GM23248 (cell line): ENCODE results near the gene EGLN2. TPM values are rescaled to one million over a fixed set of nuclear protein-coding genes. Genes with fewer than 3 reads are reported as not detected.

Experiments
- DNase-seq: peaks from one replicate; pipeline ENCODE4 v3.0.0-alpha.2; 2015
- H2AFZ ChIP-seq: fragments of 200-600 bp; sonication (generic); 2 replicates; pipeline ENCODE4 v1.6.1; 2016; ENCODE audit warnings: antibody characterized with exemption
- H3F3A ChIP-seq: fragments of 200-600 bp; sonication (generic); 2 replicates; pipeline ENCODE4 v1.6.1; 2016; ENCODE audit warnings: mild to moderate bottlenecking, antibody characterized with exemption, mixed run types; ENCODE audit not compliant: insufficient read depth
- H3K27ac ChIP-seq: fragments of 200-600 bp; sonication (generic); 2 replicates; pipeline ENCODE4 v1.5.1; 2016; ENCODE audit warnings: mild to moderate bottlenecking
- H3K27me3 ChIP-seq: fragments of 200-600 bp; sonication (generic); replicated peaks from 2 replicates; pipeline ENCODE4 v1.6.1; 2016; ENCODE audit warnings: mild to moderate bottlenecking; ENCODE audit not compliant: insufficient read depth
- H3K36me3 ChIP-seq: fragments of 200-600 bp; sonication (generic); 2 replicates; pipeline ENCODE4 v1.6.1; 2016; ENCODE audit warnings: low read depth, mild to moderate bottlenecking
- H3K4me1 ChIP-seq: fragments of 200-600 bp; sonication (generic); 2 replicates; pipeline ENCODE4 v1.6.1; 2016; ENCODE audit warnings: mild to moderate bottlenecking; ENCODE audit not compliant: insufficient read depth
- H3K4me2 ChIP-seq: fragments of 200-600 bp; sonication (generic); one replicate; pipeline ENCODE4 v1.6.1; 2016; ENCODE audit warnings: mild to moderate bottlenecking; ENCODE audit not compliant: unreplicated experiment
- H3K4me3 ChIP-seq: fragments of 200-600 bp; sonication (generic); 2 replicates; pipeline ENCODE4 v1.5.1; 2016; ENCODE audit warnings: mild to moderate bottlenecking
- H3K79me2 ChIP-seq: fragments of 200-600 bp; sonication (generic); 2 replicates; pipeline ENCODE4 v1.6.1; 2016; ENCODE audit warnings: mild to moderate bottlenecking; ENCODE audit not compliant: insufficient read depth
- H3K9ac ChIP-seq: fragments of 200-600 bp; sonication (generic); 2 replicates; pipeline ENCODE4 v1.6.1; 2016; ENCODE audit warnings: mild to moderate bottlenecking
- H3K9me2 ChIP-seq: fragments of 200-600 bp; sonication (generic); 2 replicates; pipeline ENCODE4 v1.6.1; 2016; ENCODE audit warnings: mixed run types, mild to moderate bottlenecking, moderate library complexity; ENCODE audit not compliant: insufficient read depth
- H3K9me3 ChIP-seq: fragments of 200-600 bp; sonication (generic); one replicate; pipeline ENCODE4 v1.6.1; 2017; ENCODE audit warnings: low read depth
- H4K20me1 ChIP-seq: fragments of 200-600 bp; sonication (generic); 2 replicates; pipeline ENCODE4 v1.6.0; 2016; ENCODE audit not compliant: insufficient read depth
- EZH2 ChIP-seq: fragments of 200-600 bp; sonication (generic); IDR thresholded peaks from 2 replicates; pipeline ENCODE4 v1.6.1; 2018; ENCODE audit warnings: antibody characterized with exemption, mild to moderate bottlenecking; ENCODE audit not compliant: insufficient read depth, poor library complexity, severe bottlenecking
- EZH2phosphoT487 ChIP-seq: fragments of 200-600 bp; sonication (generic); IDR thresholded peaks from 2 replicates; pipeline ENCODE4 v1.6.1; 2018; ENCODE audit warnings: antibody characterized with exemption, moderate library complexity, mild to moderate bottlenecking, low read depth; ENCODE audit not compliant: insufficient read depth
- WGBS, 2 experiments: methylation state at CpG; one replicate each; pipeline ENCODE4 v1.1.6; 2015 to 2017; ENCODE audit warnings: low lambda C conversion rate in 2 of 2, low coverage in 1 of 2; ENCODE audit errors: missing lambda C conversion rate in 2 of 2; 5-methylcytosine and 5-hydroxymethylcytosine counted together
- in situ Hi-C: fragments of 300-500 bp; cut with MboI; formaldehyde crosslinking; loops from 2 replicates; pipeline ENCODE4 v1.15.0; 2020
- polyA plus RNA-seq: library from polyadenylated mRNA; unstranded; fragments of >200 nt; fragmentation: Nextera tagmentation; extraction: Ambion mirVana; gene quantifications from 2 replicates; pipeline ENCODE4 v1.2.1, GENCODE V29; 2016
- total RNA-seq: library from RNA; depleted of rRNA; stranded (reverse); fragments of >200 nt; shearing (Covaris generic); gene quantifications from 2 replicates; pipeline ENCODE4 v1.2.3, GENCODE V29; 2014; rRNA removed

The EGLN2 gene
- 80.6 and 83.3 TPM in 2 replicates for total RNA-seq
- polyA plus RNA-seq = 52.5 and 61.2 TPM in 2 replicates

- Histone ChIP-seq H3K9ac (peak within 1 kb of the TSS; percentile 90), H3K36me3 (no peaks in the 10 kb centered on the region), H3K27ac (peak within 1 kb of the TSS; percentile 88), H3K9me2 (no peaks in the 10 kb centered on the region), H3K79me2 (peaks cover 49% of the 10 kb centered on the region), H3K9me3 (no peaks in the 10 kb centered on the region), H4K20me1 (no peaks in the 10 kb centered on the region), H3K4me1 (peaks cover 27% of the 10 kb centered on the region), H3F3A (peaks cover 20% of the 10 kb centered on the region), H3K27me3 (no peaks in the 10 kb centered on the region), H3K4me3 (peak within 1 kb of the TSS; percentile 92), H2AFZ (peak within 1 kb of the TSS; percentile 86), H3K4me2 (peak within 1 kb of the TSS; percentile 89)
- DNase-seq = peak; percentile 99
- 0 to 1% methylated on average over 40 to 100 of the region's 110 CpGs for WGBS, 2 experiments
- in situ Hi-C loops = no loop called here
- TF ChIP-seq EZH2 = no peak
- no peak for TF ChIP-seq EZH2phosphoT487
Measured at GRCh38 chr19:40798683-40799557, at the start of gene EGLN2. Gene EGLN2, plus strand, starts transcription at chr19:40799191. Its CDS starts 1,382 bp downstream, at chr19:40800573.

DNA sequence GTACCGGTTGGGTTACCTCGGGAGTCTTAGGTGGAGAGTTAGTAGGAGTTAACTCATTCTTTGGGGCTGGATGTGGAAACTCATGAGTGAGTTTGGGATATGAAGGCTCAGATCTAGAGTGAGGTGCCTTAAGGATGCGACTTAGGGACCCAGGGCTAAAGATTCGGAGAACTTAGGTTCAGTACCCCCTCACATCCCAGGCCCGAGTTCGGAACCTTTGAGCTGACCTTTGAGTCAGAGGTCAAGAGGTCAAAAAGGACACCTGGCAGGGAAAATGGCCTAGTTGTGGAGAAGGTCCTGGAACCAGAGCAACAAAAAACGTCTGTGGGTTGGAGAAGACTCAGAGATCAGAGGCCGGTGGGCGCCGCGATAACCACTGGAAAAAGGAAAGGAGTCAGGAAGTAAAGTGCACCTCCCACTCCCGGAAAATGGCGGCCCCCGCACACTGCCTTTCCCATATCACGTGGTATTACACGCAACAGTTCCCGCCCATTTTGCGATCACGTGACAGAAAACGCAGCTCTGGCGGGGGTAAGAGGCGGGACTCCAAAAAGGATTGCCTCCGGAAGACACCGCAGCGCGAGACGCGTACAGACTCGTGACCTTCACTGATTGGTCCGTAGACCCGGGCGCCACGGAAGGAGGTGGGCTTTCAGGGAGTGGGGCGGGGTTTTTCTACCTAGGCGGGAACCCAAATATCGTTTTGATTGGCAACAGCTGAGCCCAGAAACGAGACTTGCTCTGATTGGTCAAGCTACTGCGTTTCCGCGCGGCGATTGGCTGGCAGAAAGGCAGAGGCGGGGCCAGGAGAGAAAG is 48.7 kb upstream of the EGLN2 start, which contains the start of gene ACTMAP:
ACTMAP (minus strand) TSS at position 420 of the 816 bp plus-strand sequence. CDS start 674 bp downstream, outside the sequence.
- Histone ChIP-seq H2AFZ (peak within 1 kb of the TSS; percentile 64), H3K9me2 (no peaks in the 10 kb centered on the region), H3K27ac (peak within 1 kb of the TSS; percentile 98), H4K20me1 (no peaks in the 10 kb centered on the region), H3K4me3 (peak within 1 kb of the TSS; percentile 93), H3K4me1 (peaks cover 38% of the 10 kb centered on the region), H3K79me2 (peaks cover 53% of the 10 kb centered on the region), H3K36me3 (no peaks in the 10 kb centered on the region), H3K9ac (peak within 1 kb of the TSS; percentile 98), H3K9me3 (no peaks in the 10 kb centered on the region), H3K4me2 (peak within 1 kb of the TSS; percentile 100), H3F3A (peaks cover 29% of the 10 kb centered on the region; the same call in 1 of the 2 replicates), H3K27me3 (no peaks in the 10 kb centered on the region)
- DNase-seq = peak; percentile 100
- in situ Hi-C loops = no loop called here
- 1% methylated on average over 43 of the region's 43 CpGs for WGBS, 2 experiments
- TF ChIP-seq EZH2 (no peak), EZH2phosphoT487 (no peak)

- Histone ChIP-seq H3K9me3 (no peaks in the 10 kb centered on the region), H3K4me2 (peak within 1 kb of the TSS; percentile 100), H3K79me2 (peaks cover 61% of the 10 kb centered on the region), H3K4me3 (peak within 1 kb of the TSS; percentile 93), H3K27ac (peak within 1 kb of the TSS; percentile 98), H3K27me3 (no peaks in the 10 kb centered on the region), H2AFZ (peak within 1 kb of the TSS; percentile 64), H3K4me1 (peaks cover 30% of the 10 kb centered on the region), H4K20me1 (no peaks in the 10 kb centered on the region), H3K36me3 (no peaks in the 10 kb centered on the region), H3K9me2 (no peaks in the 10 kb centered on the region), H3F3A (peaks cover 22% of the 10 kb centered on the region; the same call in 1 of the 2 replicates), H3K9ac (peak within 1 kb of the TSS; percentile 98)
- 0 to 1% methylated on average over 41 to 46 of the region's 46 CpGs for WGBS, 2 experiments
- peak; percentile 100 for DNase-seq
- in situ Hi-C loops = no loop called here
- TF ChIP-seq EZH2 (no peak), EZH2phosphoT487 (no peak)
Measured at GRCh38 chr19:40750874-40751537, 48.0 kb upstream of the EGLN2 start, which contains the start of gene SNRPA. Gene SNRPA, plus strand, starts transcription at chr19:40751203. Its CDS starts 206 bp downstream, at chr19:40751409.
